ENCODE data around the gene HFM1.

Gene HFM1

DNA sequence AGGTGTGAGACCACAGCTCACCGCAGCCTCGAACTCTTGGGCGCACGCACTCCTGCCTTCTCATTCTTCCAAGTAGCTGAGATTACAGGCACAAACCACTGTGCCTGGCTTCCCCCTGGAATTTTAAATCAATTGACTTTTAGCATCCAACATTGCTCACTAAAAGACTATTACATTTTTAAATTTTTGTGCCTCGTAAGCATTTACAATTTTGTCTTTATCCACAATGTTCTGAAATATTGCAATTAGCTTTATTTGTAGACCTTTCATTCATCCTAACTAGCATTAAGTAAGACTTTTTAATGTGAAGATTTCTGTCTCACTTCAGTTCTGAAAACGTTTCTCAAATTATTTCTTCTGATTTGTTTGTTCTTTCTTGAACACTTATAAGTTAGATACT, 122.9 kb downstream of the HFM1 start:
- intact Hi-C loops (cut with DNase I), result loop anchor here (5.0 kb wide), 2 partner anchors 121 to 646 kb away; partner anchors contain the start of gene HFM1
- DNase-seq, result no peak

DNA sequence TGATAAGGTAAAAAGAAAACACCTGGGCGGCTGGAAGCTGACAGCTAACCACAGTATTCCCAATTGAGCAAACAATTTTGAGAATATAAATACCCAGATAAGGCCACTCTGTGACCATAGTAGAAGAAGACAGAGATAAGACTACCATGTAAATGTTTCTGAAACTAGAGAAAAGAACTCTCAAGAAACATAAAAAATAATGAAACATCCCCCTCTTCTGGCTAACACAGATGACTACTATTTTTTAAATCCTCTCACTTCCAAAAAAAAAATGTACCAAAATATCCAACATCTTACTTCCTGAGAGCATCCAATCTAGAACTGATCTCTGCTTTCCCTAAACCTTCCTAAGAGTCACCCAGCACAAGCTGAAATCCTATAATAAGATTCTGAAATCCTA, 125.9 kb downstream of the HFM1 start:
- intact Hi-C loops (cut with DNase I), result no loop called here
- no peak for DNase-seq

DNA sequence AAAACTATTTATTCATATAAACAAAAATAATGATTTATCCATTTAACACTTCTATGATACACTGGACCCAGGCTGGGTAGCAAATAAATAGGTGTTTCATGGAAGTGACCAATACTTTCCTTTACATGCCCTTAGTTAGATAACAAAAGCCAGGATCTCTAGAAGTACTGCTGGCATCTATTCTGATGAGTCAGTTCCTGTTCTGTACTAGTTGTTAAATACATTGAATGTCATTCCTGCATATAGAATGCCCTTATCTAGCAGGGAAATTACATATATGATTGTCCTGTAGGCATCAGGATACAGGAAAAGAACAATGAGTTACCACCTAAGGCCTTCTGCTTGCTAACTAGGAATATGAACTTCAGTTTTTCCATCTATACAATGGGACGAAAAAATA, 130.8 kb downstream of the HFM1 start:
- no peak for DNase-seq
- intact Hi-C loops (cut with DNase I), result no loop called here

GRCh38 chr1:91261655-91262054, 143.0 kb downstream of the HFM1 start:
- no peak for DNase-seq
- intact Hi-C loops (cut with DNase I), result no loop called here

GRCh38 chr1:91245435-91245834, 159.2 kb downstream of the HFM1 start:
- DNase-seq, result no peak
- intact Hi-C loops (cut with DNase I), result no loop called here

DNA sequence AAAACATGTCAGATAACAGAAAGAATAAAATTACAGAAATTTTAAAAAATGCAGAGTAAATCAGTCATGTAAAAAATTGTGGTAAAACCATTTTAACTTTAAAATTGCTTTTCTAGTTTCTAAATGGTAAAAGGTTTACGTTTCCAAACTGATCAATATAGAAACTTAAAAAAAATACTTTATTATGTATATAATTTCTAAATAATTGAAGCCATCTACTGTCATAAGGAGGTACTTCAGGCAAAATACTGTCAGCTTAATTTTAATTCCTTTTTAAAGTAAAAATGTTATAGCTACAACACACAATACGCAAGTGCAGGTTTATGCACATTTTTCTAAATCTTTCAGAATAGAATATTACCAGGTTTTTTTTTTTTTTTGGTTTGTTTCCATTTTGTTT, 159.9 kb downstream of the HFM1 start:
- intact Hi-C loops (cut with DNase I), result no loop called here
- no peak for DNase-seq

DNA sequence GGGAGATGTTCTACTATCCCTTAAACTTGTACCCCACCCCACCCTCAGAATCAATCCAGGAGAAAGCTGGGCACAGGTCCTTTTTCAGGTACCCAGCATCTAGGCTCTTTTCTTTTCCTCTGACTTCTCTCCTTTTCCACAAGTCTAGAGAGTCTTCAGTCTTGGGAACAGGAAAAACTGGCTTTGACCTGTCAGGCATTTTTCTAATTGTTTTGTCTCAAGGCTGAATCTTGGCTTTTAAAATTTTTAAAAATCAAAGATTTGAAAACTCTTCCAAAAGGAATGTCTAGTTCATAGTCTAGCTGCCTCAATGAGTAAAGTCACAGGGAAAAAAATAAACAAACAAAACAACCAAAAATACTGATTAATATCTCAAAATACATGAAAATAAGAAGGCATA, 161.5 kb downstream of the HFM1 start:
- intact Hi-C loops (cut with DNase I), result no loop called here
- DNase-seq, result no peak

- no peak for DNase-seq
- intact Hi-C loops (cut with DNase I), result no loop called here
Measured at GRCh38 chr1:91234181-91234580, 170.5 kb downstream of the HFM1 start.

- no peak for DNase-seq
Measured at GRCh38 chr1:91226741-91227140, 177.9 kb downstream of the HFM1 start.

DNA sequence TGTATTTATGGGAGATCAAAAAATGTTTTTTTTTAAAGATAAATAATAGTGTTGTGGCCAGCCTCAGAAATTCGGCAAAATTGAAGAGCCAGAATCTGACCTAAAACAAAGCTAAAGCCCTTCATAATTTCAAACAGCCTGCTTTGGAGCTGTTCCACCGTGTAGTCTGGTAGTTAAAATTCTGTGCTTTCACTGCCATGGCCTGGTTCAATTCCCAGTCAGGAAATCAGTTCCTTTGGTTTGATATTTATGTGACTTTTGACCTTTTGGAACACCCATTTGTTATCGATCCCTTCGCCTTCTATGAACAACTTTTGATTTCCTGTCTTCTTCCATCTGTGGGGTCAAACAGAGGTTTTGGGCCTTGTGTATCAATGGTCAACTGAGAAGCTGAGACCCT, 179.8 kb downstream of the HFM1 start:
- intact Hi-C loops (cut with DNase I), result no loop called here
- DNase-seq, result no peak

More at GRCh38 chr1:91226741-91227140, 177.9 kb downstream of the HFM1 start:
- intact Hi-C loops (cut with DNase I), result no loop called here

- intact Hi-C loops (cut with DNase I), result no loop called here
- DNase-seq, result no peak
Measured at GRCh38 chr1:91221017-91221416, 183.6 kb downstream of the HFM1 start.

DNA sequence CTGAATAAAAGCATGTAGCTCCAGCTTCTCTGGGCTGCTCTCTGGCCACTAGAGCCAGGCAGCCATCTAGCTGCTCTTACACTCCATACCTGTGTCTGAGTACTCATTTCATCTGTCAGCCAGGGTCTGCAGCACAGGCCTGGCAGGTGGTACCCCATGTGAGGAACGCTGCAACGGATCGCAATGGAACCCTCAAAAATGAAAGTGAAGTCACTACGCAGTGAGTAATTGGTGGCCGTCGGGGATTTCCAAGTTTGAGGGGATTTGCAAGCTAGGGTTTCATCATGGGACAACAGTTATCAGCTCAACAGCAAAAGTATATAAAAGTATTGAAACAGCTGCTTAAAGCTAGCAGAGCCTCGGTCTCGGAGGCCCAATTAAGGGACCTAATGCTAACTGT, 186.7 kb downstream of the HFM1 start:
- intact Hi-C loops (cut with DNase I), result no loop called here
- DNase-seq, result no peak
